HEK293T (cell line): ENCODE data around the gene TSKS.

Source experiments
- FOXK2 ChIP-seq: fragments of 450-650 bp; IDR thresholded peaks from 2 replicates; pipeline ENCODE4 v1.6.1; 2016; ENCODE audit warnings: mild to moderate bottlenecking
- NFRKB ChIP-seq: fragments of 450-650 bp; IDR thresholded peaks from 2 replicates; pipeline ENCODE4 v1.6.1; 2016; ENCODE audit warnings: mild to moderate bottlenecking, moderate library complexity
- SUZ12 ChIP-seq: fragments of 450-650 bp; IDR thresholded peaks from 2 replicates; pipeline ENCODE4 v1.6.1; 2016; ENCODE audit warnings: mild to moderate bottlenecking
- TF ChIP-seq, protein P1 (sequence below): fragments of 450-650 bp; IDR thresholded peaks from 2 replicates; pipeline ENCODE4 v1.6.1; 2016

DNA sequence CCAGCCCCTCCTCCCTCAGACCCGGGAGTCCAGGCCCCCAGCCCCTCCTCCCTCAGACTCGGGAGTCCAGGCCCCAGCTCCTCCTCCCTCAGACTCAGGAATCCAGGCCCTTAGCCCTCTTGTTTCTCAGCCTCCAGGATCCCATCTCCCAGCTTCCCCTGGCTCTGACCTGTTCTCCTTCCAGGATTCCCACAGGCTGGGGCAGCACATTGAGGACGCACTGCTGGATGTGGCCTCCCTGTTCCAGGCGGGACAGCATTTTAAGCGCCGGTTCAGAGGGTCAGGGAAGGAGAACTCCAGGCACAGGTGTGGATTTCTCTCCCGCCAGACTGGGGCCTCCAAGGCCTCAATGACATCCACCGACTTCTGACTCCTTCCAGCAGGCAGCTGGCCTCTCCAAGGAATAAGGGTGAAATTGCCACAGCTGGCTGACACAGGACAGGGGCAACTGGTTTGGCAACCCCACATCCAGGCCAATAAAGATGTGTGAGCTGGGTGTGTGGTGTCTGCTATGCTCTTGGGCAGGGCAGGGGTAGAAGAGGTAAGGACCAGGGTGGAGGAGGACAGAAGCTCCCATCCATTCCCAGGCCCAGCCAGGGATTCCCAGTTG, 49.8 kb downstream of the TSKS start:
- no peak for TF ChIP-seq FOXK2
- TF ChIP-seq, protein P1, sequence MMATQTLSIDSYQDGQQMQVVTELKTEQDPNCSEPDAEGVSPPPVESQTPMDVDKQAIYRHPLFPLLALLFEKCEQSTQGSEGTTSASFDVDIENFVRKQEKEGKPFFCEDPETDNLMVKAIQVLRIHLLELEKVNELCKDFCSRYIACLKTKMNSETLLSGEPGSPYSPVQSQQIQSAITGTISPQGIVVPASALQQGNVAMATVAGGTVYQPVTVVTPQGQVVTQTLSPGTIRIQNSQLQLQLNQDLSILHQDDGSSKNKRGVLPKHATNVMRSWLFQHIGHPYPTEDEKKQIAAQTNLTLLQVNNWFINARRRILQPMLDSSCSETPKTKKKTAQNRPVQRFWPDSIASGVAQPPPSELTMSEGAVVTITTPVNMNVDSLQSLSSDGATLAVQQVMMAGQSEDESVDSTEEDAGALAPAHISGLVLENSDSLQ = no peak
- TF ChIP-seq SUZ12 = no peak
- no peak for TF ChIP-seq NFRKB
